Kidney (tissue), 14 donors: ENCODE results near the gene FBN1. TPM values are rescaled to one million over a fixed set of nuclear protein-coding genes. Genes with fewer than 3 reads are reported as not detected.

Experiments
- DNase-seq, 5 donors: peaks; one replicate each; pipeline ENCODE4 v3.0.0-alpha.2; 2013 to 2020
- FAIRE-seq: peaks from 2 replicates; lab custom pipeline; 2012; peaks lifted over from hg19 to GRCh38; lab: Jason Lieb, UNC
- H3K27ac ChIP-seq, 2 donors: one replicate each; pipeline ENCODE4 v1.7.0; 2013; ENCODE audit warnings: low read depth in 2 of 2, low read length in 2 of 2, inconsistent platforms in 1 of 2
- H3K27me3 ChIP-seq: one replicate; pipeline ENCODE4 v1.7.1; 2013; ENCODE audit warnings: low read length, inconsistent platforms; ENCODE audit not compliant: control insufficient read depth, insufficient read depth
- H3K36me3 ChIP-seq, 3 donors: one replicate each; pipeline versions ENCODE4 v1.7.0 to v1.7.1; 2013; ENCODE audit warnings: low read length in 3 of 3, control low read depth in 1 of 3, inconsistent platforms in 1 of 3; ENCODE audit not compliant: insufficient read depth in 3 of 3, control insufficient read depth in 2 of 3
- H3K4me1 ChIP-seq, 3 donors: one replicate each; pipeline versions ENCODE4 v1.7.0 to v1.7.1; 2013; ENCODE audit warnings: low read length in 3 of 3, inconsistent platforms in 1 of 3, low read depth in 1 of 3; ENCODE audit not compliant: control insufficient read depth in 2 of 3, insufficient read depth in 2 of 3
- H3K4me3 ChIP-seq, 3 donors: one replicate each; pipeline versions ENCODE4 v1.7.0 to v1.8.1; 2013; ENCODE audit warnings: low read length in 3 of 3, control low read depth in 1 of 3, inconsistent platforms in 1 of 3
- H3K9ac ChIP-seq, 3 donors: one replicate each; pipeline versions ENCODE4 v1.7.0 to v1.7.1; 2013; ENCODE audit warnings: low read length in 3 of 3, control low read depth in 1 of 3, inconsistent platforms in 1 of 3
- H3K9me3 ChIP-seq, 3 donors: one replicate each; pipeline versions ENCODE4 v1.7.0 to v1.7.1; 2013; ENCODE audit warnings: low read length in 3 of 3, control low read depth in 1 of 3, inconsistent platforms in 1 of 3; ENCODE audit not compliant: control insufficient read depth in 2 of 3, insufficient read depth in 1 of 3
- intact Hi-C: fragments of 100-400 bp; cut with DNase I; formaldehyde crosslinking; loops from one replicate; pipeline ENCODE4 v1.11.1; 2022
- polyA plus RNA-seq: library from polyadenylated mRNA; stranded (reverse); fragments of 350-450 nt; fragmentation: Illumina TruSeq; extraction: RNeasy Lipid Tissue Mini Kit (QIAGEN cat#74804); gene quantifications from one replicate; pipeline ENCODE4 v1.2.3, GENCODE V29; 2014; ENCODE audit warnings: low read depth, low replicate concordance; ENCODE audit not compliant: insufficient read depth
- total RNA-seq: library from RNA; stranded (reverse); fragmentation: NEBNext Ultra II Directional; extraction: Animal tissue kit (Norgen Biotek cat#: 25700); gene quantifications from one replicate; pipeline ENCODE4 v1.2.1, GENCODE V29; 2021
- TF ChIP-seq, protein P1 (sequence below): IDR thresholded peaks from 3 replicates; pipeline ENCODE4 v1.5.1; 2012; ENCODE audit warnings: mild to moderate bottlenecking, moderate library complexity, borderline replicate concordance; ENCODE audit not compliant: insufficient read depth; ENCODE audit errors: extremely low read depth
- donor health status: control.
- donor health status: control.
- donor health status: control.
- donor health status: control.
- donor health status: control.
- donor health status: DM: yes; HTN: yes; CAD: no.
- donor health status: Normal renal cell carcinoma (clear cell type).

The FBN1 gene
- total and polyA plus RNA-seq, 2 donors from 2014 or later, result 2.4 to 30.8 TPM

DNA sequence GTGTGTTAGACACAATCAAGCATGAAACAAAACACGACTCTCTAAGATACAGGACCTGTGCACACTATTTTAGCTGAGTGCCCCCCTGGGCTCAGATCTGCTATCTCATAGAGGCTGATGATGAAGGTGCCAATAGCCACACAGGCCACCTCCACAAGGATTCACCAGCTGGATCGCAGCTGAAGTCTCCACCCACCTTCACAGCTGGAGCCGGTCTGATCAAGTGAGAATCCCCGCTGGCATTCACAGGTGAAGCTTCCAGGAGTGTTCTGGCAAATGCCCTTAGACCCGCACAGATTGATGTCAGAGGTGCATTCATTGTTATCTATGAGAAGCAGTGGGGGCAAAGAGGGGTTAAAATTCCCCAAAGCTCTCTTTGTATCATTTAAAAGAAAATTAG, 224.1 kb downstream of the FBN1 start:
- intact Hi-C loops, result no loop called here
- Histone ChIP-seq H3K9me3 (no peaks in the 10 kb centered on the region), H3K27ac (no peak overlapping the region), H3K9ac (no peak overlapping the region), H3K4me3 (no peak overlapping the region), H3K27me3 (no peaks in the 10 kb centered on the region), H3K4me1 (no peaks in the 10 kb centered on the region), H3K36me3 (peaks cover 0 to 9% (median 6%) of the 10 kb centered on the region in 3 donors)
- FAIRE-seq (no peak), DNase-seq (no peak)
- TF ChIP-seq, protein P1, sequence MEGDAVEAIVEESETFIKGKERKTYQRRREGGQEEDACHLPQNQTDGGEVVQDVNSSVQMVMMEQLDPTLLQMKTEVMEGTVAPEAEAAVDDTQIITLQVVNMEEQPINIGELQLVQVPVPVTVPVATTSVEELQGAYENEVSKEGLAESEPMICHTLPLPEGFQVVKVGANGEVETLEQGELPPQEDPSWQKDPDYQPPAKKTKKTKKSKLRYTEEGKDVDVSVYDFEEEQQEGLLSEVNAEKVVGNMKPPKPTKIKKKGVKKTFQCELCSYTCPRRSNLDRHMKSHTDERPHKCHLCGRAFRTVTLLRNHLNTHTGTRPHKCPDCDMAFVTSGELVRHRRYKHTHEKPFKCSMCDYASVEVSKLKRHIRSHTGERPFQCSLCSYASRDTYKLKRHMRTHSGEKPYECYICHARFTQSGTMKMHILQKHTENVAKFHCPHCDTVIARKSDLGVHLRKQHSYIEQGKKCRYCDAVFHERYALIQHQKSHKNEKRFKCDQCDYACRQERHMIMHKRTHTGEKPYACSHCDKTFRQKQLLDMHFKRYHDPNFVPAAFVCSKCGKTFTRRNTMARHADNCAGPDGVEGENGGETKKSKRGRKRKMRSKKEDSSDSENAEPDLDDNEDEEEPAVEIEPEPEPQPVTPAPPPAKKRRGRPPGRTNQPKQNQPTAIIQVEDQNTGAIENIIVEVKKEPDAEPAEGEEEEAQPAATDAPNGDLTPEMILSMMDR, result no peak

DNA sequence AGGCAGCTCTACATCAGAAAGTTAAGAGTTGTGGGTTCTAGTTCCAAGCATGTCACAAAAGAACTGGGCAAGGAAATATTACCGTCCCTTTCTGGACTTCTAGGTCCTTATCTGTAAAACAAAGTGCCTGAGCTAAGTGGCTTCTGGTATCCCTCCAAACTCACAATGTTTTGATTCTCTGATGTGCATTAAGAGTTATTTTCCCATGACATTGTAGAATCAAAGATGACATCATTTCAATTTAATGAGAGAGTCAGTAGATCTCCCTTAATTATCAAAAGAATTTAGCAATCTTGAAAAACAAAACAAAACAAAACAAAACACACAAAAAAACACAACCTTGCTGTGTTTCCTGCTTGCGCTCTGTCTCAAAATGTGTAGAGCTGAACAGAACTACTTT, 225.6 kb downstream of the FBN1 start:
- DNase-seq, result no peak
- H3K9ac ChIP-seq, result no peak overlapping the region
- H3K4me1 ChIP-seq, result no peaks in the 10 kb centered on the region
- no peak overlapping the region for H3K4me3 ChIP-seq
- H3K9me3 ChIP-seq, result no peaks in the 10 kb centered on the region
- no peak overlapping the region for H3K27ac ChIP-seq
- FAIRE-seq, result no peak
- H3K27me3 ChIP-seq, result no peaks in the 10 kb centered on the region
- peaks cover 0 to 6% (median 5%) of the 10 kb centered on the region in 3 donors for H3K36me3 ChIP-seq
- intact Hi-C loops, result no loop called here
- TF ChIP-seq, protein P1, result no peak

DNA sequence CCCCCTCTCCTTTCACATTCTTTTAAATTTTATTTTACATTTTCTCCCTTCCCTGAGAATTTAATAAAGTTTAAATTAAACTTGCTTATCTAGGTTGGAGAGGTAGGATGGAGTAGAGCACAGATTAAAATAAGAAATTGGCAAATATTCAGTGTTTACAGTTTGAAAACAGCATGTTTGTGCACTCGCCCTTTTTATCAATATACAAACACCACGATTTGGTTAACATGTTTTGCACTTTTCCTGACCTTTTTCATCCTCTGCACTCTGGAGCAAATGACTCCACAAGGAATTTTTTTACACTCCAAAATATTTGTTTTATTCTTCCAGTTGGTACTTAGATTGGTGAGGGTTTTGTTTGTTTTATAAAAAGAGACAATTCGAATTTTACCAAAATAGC, 227.2 kb downstream of the FBN1 start:
- H3K36me3 ChIP-seq, result peaks cover 0 to 6% (median 5%) of the 10 kb centered on the region in 3 donors
- DNase-seq (no peak), FAIRE-seq (no peak)
- H3K27me3 ChIP-seq, result no peaks in the 10 kb centered on the region
- no peak overlapping the region for H3K4me3 ChIP-seq
- no peak overlapping the region for H3K9ac ChIP-seq
- no peaks in the 10 kb centered on the region for H3K9me3 ChIP-seq
- TF ChIP-seq, protein P1, result no peak
- H3K4me1 ChIP-seq, result no peaks in the 10 kb centered on the region
- intact Hi-C loops, result no loop called here
- H3K27ac ChIP-seq, result no peak overlapping the region

DNA sequence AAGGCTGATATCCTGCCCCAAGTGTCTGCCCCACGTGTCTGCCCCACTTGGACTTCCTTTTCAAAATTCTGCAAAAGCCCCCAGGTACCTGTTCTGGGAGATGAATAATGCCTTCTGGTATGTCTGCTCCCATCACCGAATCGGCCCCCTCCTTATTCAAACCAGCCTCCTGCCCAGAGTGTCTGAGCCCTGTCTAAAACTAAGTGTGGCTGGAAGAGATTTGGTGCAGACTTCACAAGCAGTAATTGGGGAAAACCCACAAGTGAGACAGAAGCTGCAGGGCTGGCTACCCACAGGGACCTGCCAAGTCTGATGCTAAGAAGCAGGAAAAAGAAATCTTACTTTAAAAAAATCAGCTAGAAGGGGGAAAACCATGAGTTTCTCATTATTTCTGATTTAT, 229.2 kb downstream of the FBN1 start:
- TF ChIP-seq, protein P1, result no peak
- peaks cover 0 to 4% (median 3%) of the 10 kb centered on the region in 3 donors for H3K36me3 ChIP-seq
- no peaks in the 10 kb centered on the region for H3K27me3 ChIP-seq
- no peak overlapping the region for H3K9ac ChIP-seq
- H3K27ac ChIP-seq, result no peak overlapping the region
- H3K4me3 ChIP-seq, result no peak overlapping the region
- H3K4me1 ChIP-seq, result no peaks in the 10 kb centered on the region
- FAIRE-seq, result no peak
- DNase-seq, result no peak
- no peaks in the 10 kb centered on the region for H3K9me3 ChIP-seq
- intact Hi-C loops, result no loop called here
